Activated CD4-positive, alpha-beta T cell treated with anti-CD3 and anti-CD28 coated beads for 24 hours (primary cell): Measurements from ENCODE around the gene ZNF764.
A peak's percentile ranks its signal among the peaks of the same experiment; 100 is the strongest.
"Not testable (repeated sequence)": the region's sequence is repeated elsewhere in the genome, so short reads cannot be mapped to it uniquely, and the experiment has no call there.

Experiments
- DNase-seq, 2 donors: peaks; one replicate each; pipeline ENCODE4 v3.0.0-alpha.2; 2020; ENCODE audit warnings: low read depth in 2 of 2

ZNF764 gene

GRCh38 chr16:30557957-30558788, at the start of gene ZNF764:
Gene ZNF764 (minus strand): TSS chr16:30558374. CDS start chr16:30558182, 192 bp downstream.
- DNase-seq = peak; percentile 95

DNA sequence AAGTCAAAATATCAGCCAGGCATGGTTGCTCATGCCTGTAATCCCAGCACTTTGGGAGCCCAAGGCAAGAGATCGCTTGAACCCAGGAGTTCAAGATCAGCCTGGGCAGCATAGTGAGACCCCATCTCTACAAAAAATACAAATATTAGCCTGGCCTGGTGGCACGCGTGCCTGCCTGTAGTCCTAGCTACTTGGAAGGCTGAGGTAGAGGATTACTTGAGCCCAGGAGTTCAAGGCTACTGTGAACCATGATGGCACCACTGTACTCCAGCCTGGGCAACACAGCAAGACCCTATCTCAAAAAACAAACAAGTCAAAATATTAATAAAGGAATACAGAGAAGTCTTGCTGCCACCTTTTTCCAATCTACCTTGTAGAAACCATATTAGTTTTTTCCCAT, 47.8 kb upstream of the ZNF764 start:
- no peak for DNase-seq

- DNase-seq = no peak
Measured at GRCh38 chr16:30605158-30605557, 47.0 kb upstream of the ZNF764 start.

DNA sequence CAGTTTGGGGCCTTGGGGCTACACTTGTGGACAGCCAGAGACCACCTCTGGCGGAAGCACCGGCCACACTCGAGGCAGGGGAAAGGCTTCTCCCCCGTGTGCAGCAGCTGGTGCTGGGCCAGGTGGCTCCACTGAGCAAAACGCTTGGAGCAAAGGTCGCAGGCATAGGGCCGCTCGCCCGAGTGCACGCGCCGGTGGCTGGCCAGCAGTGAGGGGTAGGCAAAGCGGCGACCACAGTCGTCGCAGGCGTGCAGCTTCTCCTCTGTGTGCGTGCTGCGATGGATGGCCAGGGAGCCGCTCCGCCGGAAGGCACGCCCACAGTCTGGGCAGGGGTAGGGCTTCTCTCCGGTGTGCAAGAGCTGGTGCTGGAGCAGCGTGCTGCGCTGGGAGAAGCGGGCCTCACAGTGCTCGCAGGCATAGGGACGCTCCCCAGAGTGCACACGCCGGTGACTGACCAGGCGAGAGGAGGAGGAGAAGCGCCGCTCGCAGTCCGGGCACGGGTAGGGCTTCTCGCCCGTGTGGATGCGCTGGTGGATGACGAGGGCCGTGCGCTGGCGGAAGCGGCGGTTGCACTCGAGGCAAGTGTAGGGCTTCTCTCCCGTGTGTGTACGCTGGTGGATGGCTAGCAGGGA, 46.3 kb upstream of the ZNF764 start:
- no peak for DNase-seq

DNA sequence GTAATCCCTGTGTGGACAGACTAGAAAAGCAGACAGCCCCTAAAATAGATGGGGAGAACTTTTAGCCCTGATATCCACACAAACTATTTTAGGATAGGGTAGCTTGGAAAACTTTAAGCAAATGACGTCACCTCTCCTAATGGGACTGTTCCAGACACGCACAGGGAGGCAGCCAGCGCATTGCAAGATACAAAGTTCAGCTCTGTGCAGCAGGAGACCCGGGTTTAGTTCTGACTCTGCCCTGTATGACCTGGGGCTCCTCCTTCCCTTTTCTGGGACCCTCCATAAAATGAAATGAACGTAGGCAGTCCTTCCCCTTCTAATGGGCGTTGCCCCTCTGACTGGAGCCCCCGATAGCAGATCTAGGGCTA, 45.8 kb upstream of the ZNF764 start:
- no peak for DNase-seq

DNA sequence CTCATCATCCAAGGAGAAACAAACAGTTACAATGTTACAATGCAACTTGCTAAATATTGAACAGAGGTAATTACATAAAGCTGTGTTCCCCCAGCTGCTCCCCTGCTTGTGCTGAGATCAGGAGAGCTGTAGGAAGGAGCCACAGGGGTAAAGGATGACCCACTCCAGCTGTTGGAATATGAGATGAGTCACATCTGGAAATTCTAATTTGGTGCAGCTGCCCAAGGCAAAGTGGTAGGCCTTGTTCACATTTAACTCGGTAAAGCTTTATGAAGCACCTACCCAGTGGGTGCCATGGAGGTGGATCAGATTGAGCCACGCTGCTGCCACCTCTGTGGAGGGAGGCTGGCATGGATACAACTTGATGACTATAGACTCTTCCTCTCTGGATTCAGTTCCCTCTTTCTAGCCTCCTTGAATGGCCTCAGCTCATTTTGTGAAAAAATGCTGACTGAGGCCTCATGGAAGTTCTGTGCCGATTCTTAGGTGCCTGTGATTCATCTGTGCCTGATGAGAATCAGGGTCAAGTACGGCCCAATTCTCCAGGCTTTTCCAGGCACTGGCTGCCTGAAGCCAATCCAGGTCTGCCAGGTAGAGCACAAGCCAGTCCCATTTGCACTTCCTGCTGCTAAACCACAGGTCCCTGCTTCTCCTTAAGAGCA, 44.6 kb upstream of the ZNF764 start:
- DNase-seq = no peak

GRCh38 chr16:30601966-30602365, 43.8 kb upstream of the ZNF764 start:
- no peak for DNase-seq

- DNase-seq = no peak
Measured at GRCh38 chr16:30600929-30601328, 42.8 kb upstream of the ZNF764 start.

DNA sequence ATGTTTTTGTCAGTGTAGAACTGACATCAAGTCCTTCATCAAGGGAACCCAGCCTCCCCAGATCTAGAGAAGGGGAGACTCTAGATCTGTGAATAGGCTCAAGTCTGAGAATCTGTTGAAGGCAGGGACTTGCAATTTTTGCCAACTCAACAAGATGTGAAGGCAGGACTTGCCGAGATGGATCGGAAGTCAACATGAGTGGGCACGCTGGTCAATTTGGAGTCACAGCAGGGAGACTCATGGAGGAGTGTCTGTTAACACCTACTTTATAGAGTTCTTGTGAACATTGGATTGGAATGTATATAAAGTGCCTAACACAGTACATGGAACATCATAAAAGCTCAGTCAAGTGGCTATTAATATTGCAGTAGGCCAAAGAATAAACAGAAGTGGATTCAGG, 42.0 kb upstream of the ZNF764 start:
- DNase-seq = no peak

DNA sequence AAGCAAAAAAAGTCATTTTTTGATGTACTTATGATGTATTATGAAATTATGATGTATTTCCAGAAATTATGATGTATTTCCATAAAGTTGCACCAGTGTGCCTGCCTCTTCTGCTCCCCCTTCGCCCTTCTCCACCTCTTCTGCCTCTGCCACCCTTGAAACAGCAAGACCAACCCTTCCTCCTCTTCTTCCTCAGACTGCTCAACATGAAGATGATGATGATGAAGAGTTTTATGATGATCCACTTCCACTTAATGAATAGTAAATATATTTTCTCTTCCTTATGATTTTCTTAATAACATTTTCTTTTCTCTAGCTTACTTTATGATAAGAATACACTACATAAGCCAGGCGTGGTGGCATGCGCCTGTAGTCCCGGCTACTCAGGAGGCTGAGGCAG, 34.7 kb upstream of the ZNF764 start:
- DNase-seq = no peak

DNA sequence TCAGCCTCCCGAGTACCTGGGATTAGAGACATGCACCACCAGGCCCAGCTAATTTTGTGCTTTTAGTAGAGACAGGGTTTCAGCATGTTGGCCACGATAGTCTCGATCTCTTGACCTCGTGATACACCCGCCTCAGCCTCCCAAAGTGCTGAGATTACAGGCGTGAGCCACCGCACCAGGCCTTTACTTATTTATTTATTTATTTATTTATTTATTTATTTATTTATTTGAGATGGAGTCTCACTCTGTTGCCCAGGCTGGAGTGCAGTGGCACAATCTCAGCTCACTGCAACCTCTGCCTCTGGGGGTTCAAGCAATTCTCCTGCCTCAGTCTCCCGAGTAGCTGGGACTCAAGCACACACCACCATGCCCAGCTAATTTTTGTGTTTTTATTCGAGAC, 32.7 kb upstream of the ZNF764 start:
- DNase-seq = not testable (repeated sequence)

- not testable (repeated sequence) for DNase-seq
Measured at GRCh38 chr16:30589582-30589981, 31.4 kb upstream of the ZNF764 start.

DNA sequence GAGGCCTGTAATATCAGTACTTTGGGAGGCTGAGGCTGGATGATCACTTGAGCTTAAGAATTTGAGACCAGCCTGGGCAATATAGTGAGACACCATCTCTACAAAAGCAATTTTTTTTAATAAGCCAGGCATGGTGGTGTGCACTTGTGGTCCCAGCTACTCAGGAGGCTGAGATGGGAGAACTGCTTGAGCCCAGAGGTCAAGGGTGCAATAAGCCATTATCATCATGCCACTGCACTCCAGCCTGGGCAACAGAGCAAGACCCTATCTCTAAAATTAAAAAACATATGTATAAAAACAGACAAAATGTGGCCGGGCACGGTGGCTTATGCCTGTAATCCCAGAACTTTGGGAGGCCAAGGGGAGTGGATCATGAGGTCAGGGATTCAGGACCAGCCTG, 30.5 kb upstream of the ZNF764 start:
- no peak for DNase-seq

DNA sequence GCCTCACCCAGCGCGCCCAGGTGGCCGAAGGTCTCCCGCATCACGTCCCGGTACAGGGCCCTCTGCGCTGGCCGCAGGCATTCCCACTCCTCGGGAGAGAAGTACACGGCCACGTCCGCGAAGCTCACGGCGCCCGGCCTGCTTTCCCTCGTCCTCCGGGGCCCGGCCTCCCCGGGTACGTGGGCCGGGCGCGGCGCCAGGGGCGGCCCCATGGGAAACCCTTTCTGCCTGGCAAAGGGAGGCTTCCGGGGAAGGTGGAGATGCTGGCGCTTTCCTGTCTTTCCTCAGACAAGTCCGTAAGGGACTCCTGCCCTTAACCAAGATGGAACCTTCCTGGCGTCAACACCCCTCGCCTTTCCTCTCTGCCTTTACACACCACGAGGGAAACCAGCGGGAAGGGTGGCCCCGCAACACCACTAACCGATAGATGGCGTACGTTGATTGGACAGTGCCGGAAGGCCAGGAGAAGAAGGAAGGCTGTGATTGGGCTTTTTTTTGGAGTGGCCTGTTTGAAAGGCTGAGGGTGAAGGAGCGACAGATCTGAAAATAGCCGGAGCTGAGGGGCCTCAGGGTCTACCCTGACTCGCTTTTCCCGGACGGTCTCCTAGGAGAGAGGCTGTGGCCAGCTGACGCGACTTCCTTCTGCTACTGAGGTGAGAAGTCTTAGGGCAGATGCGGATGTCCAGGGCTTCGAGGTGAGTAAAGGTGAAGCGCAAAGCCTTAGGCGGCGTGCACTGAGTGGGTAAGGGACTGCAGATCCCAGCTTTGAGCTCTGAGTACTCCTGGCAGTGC, 27.4 kb upstream of the ZNF764 start, which contains the start of gene ZNF785:
Gene ZNF785 (minus strand): TSS at position 298 of the 792 bp plus-strand sequence. CDS start 86 bp downstream, at position 212.
- peak; percentile 84 to 88 for DNase-seq

GRCh38 chr16:30585022-30585399, 26.8 kb upstream of the ZNF764 start:
- DNase-seq = no peak

DNA sequence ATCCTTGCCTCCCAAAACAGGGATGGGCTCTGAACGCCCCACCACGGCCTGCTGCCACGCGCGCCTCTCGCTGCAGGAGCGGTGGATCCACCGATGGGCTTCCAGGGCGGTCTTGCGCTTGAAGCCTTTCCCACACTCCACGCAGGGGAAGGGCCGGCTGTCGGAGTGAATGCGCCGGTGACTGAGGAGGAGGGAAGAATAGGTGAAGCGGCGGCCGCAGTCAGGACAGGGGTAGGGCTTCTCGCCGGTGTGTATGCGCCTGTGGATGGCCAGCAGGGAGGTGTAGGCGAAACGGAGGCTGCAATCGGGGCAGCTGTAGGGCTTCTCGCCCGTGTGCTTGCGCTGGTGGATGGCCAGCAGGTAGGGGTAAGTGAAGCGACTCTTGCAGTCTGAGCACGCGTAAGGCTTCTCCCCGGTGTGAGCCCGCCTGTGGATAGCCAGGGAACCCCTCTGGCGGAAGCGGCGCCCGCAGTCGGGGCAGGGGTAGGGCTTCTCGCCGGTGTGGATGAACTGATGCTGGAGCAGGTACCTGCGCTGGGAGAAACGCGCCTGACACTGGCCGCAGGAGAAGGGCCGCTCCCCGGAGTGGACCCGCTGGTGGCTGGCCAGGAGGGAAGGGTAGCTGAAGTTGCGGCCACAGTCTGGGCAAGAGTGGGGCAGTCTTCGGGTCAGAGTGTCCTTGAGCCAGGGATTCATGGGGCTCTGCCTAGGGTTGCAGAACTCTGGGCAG, 24.6 kb upstream of the ZNF764 start:
- DNase-seq = no peak

DNA sequence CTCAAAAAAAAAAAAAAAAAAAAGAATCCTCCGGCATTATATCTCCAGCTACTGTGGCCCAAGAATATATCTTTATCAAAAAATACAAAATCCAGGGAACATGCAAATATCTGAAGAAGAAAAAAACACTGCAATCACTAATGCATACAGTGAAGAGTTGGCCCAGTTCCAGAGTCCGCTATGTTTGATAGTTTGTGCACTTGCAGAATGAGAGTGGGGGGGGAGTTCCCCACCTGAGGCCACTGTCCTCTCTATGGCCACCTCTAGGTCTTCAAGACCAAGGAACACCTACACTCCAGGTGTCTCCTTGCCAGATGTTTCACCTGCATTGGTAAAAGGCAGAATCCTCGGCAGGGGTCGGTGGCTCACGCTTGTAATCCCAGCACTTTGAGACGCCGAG, 23.3 kb upstream of the ZNF764 start:
- DNase-seq = no peak

GRCh38 chr16:30574678-30575077, 16.5 kb upstream of the ZNF764 start:
- no peak for DNase-seq

DNA sequence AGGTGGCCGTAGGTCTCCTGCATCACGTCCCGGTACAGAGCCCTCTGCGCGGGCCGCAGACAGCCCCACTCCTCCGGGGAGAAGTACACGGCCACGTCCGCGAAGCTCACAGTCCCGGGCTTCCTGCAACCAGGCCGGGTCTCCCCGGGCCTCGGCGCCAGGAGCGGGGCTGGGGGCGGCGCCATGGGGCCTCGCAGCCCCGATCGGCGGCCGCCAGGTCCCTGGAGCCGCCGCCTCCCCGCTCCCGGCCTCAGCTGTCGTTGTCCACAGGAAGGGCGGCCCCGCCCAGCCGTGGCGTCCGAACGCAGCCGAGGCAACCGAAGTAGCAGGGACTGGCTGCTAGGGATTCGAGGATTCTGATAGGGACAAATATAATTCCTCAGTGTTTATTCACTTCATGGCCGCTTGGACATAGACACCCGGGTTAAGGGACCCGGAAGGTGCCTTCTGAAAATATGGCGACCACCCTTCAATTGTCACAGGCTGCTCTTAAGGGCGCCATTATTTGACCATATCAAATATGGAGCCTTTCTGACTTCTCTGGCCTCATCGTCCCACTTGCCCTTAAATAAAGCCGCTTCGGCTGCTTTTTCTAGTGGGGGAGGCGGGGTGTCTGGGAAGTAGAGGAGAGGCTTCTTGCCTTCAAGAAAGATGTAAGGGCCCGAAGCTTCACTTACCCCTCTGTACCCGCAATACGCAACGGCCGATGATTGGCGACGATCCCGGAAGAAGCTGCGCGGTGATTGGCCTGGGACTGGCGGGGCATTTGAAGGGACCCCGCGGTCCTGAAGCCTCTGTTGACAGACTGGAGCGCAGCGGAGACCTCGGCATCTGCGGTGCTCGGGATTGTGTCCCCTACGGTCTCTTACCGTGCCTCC, 13.5 kb upstream of the ZNF764 start, which contains the start of gene ZNF688:
Gene ZNF688 (minus strand): TSS at position 270 of the 878 bp plus-strand sequence. CDS start 85 bp downstream, at position 185.
- DNase-seq = peak; percentile 85 to 90
